HG03045 (cell line): ENCODE measurements around the gene RBFOX1.

ENCODE experiments used
- ATAC-seq: cut with Tn5 transposase; IDR thresholded peaks from one replicate; pipeline ENCODE4 v1.9.1; 2021; ENCODE audit warnings: mild to moderate bottlenecking, moderate library complexity; ENCODE audit not compliant: unreplicated experiment

The RBFOX1 gene

GRCh38 chr16:7404217-7404616 is 71.6 kb downstream of the RBFOX1 start:
- ATAC-seq: no peak

- no peak for ATAC-seq
Observed at GRCh38 chr16:7405166-7405565, 72.5 kb downstream of the RBFOX1 start.

GRCh38 chr16:7408700-7409365 is 76.2 kb downstream of the RBFOX1 start:
- no peak for ATAC-seq

GRCh38 chr16:7419441-7419840 is 86.8 kb downstream of the RBFOX1 start:
- ATAC-seq: no peak

- no peak for ATAC-seq
Observed at GRCh38 chr16:7420079-7420478, 87.4 kb downstream of the RBFOX1 start.

GRCh38 chr16:7420843-7421242 is 88.2 kb downstream of the RBFOX1 start:
- ATAC-seq: no peak

- no peak for ATAC-seq
Observed at GRCh38 chr16:7421578-7421977, 88.9 kb downstream of the RBFOX1 start.

GRCh38 chr16:7422036-7422888 is 89.6 kb downstream of the RBFOX1 start:
- no peak for ATAC-seq

GRCh38 chr16:7423434-7424044 is 90.9 kb downstream of the RBFOX1 start:
- no peak for ATAC-seq

- ATAC-seq: no peak
Observed at GRCh38 chr16:7426161-7426560, 93.5 kb downstream of the RBFOX1 start.

- ATAC-seq: no peak
Observed at GRCh38 chr16:7431723-7432122, 99.1 kb downstream of the RBFOX1 start.

- no peak for ATAC-seq
Observed at GRCh38 chr16:7436306-7436705, 103.7 kb downstream of the RBFOX1 start.

GRCh38 chr16:7437135-7437804 is 104.6 kb downstream of the RBFOX1 start:
- ATAC-seq: no peak

- no peak for ATAC-seq
Observed at GRCh38 chr16:7437843-7438242, 105.2 kb downstream of the RBFOX1 start.

- no peak for ATAC-seq
Observed at GRCh38 chr16:7438601-7439000, 106.0 kb downstream of the RBFOX1 start.

- ATAC-seq: no peak
Observed at GRCh38 chr16:7439518-7439917, 106.9 kb downstream of the RBFOX1 start.

- ATAC-seq: no peak
Observed at GRCh38 chr16:7440886-7441400, 108.3 kb downstream of the RBFOX1 start.

GRCh38 chr16:7442050-7442449 is 109.4 kb downstream of the RBFOX1 start:
- ATAC-seq: no peak

GRCh38 chr16:7443142-7443541 is 110.5 kb downstream of the RBFOX1 start:
- ATAC-seq: no peak

- ATAC-seq: no peak
Observed at GRCh38 chr16:7443648-7444365, 111.2 kb downstream of the RBFOX1 start.
